ENCODE measurements around the gene PLSCR3. TPM values are rescaled to one million over a fixed set of nuclear protein-coding genes. Genes with fewer than 3 reads are reported as not detected.

The PLSCR3 gene
- total RNA-seq, 1 experiment from 2014 or later, result 53.0 TPM

- Histone ChIP-seq H3K27me3 (ENCODE audit: insufficient read depth, low read depth) (no peaks in the 10 kb centered on the region), H4K20me1 (ENCODE audit: insufficient read depth) (no peaks in the 10 kb centered on the region), H2AFZ (peak within 1 kb of the TSS; percentile 81), H3K9me2 (ENCODE audit: insufficient read depth) (no peaks in the 10 kb centered on the region), H3K27ac (peak within 1 kb of the TSS; percentile 51; the same call in 1 of the 2 replicates), H3K4me2 (peak within 1 kb of the TSS; percentile 88), H3K4me1 (replicated peaks; ENCODE audit: insufficient read depth) (peaks cover 15% of the 10 kb centered on the region), H3F3A (ENCODE audit: insufficient read depth, low read depth) (peaks cover 12% of the 10 kb centered on the region; the same call in 1 of the 2 replicates), H3K79me2 (ENCODE audit: low read depth) (0 out of 2 replicates have a peak, but pooled peaks cover 5% of the 10 kb centered on the region), H3K9me3 (ENCODE audit: insufficient read depth, low read depth) (no peaks in the 10 kb centered on the region), H3K36me3 (ENCODE audit: low read depth) (no peaks in the 10 kb centered on the region), H3K4me3 (peak within 1 kb of the TSS; percentile 76)
- POLR2A ChIA-PET (ENCODE audit: unreplicated experiment), result interaction anchor here (0.5 to 2.1 kb wide), 24 partner anchors 10 to 1240 kb away, joined by 3 to 34 read pairs (median 6); partner anchors contain the start of genes CLDN7, CTDNEP1, PLSCR3 and TMEM102
- DNase-seq, result peak; percentile 96 to 99
- TF ChIP-seq CTCF (conservative IDR thresholded peaks at IDR 0.05) (no peak), EZH2 (IDR thresholded peaks at IDR 0.05; ENCODE audit: low read depth) (no peak)
- CTCF ChIA-PET, result interaction anchor here (0.5 to 1.3 kb wide), 9 partner anchors 32 to 357 kb away, joined by 3 to 19 read pairs (median 6); partner anchors contain the start of gene TMEM102
- intact Hi-C loops (cut with micrococcal nuclease; ENCODE audit: unreplicated experiment), result loop anchor here (1.0 to 5.0 kb wide), 9 partner anchors 10 to 433 kb away; partner anchors contain the start of genes CLDN7, KCTD11, PLSCR3 and POLR2A
- no TSS peak for BruUV-seq (replicated peaks)
Measured at GRCh38 chr17:7403977-7404736, 9.8 kb upstream of the PLSCR3 start, which contains the start of gene TMEM256. TSS of gene TMEM256 (minus strand) at chr17:7404097. CDS start at chr17:7404084, 13 bp downstream.

GRCh38 chr17:7403727-7403976 lies 9.3 kb upstream of the PLSCR3 start:
- ChIA-PET POLR2A (ENCODE audit: unreplicated experiment) (interaction anchor here (0.5 to 2.1 kb wide), 19 partner anchors 9 to 1241 kb away, joined by 3 to 34 read pairs (median 7); partner anchors contain the start of genes CTDNEP1, PLSCR3 and TMEM102), CTCF (interaction anchor here (0.5 to 1.3 kb wide), 7 partner anchors 32 to 284 kb away, joined by 3 to 19 read pairs (median 7); partner anchors contain the start of genes SLC2A4 and TMEM102)
- Histone ChIP-seq H3K4me2 (peak overlapping the region; percentile 88), H4K20me1 (ENCODE audit: insufficient read depth) (no peaks in the 10 kb centered on the region), H3K36me3 (ENCODE audit: low read depth) (no peaks in the 10 kb centered on the region), H3K9me3 (ENCODE audit: insufficient read depth, low read depth) (no peaks in the 10 kb centered on the region), H3K27ac (peak overlapping the region; percentile 51; the same call in 1 of the 2 replicates), H3K27me3 (ENCODE audit: insufficient read depth, low read depth) (no peaks in the 10 kb centered on the region), H3K79me2 (ENCODE audit: low read depth) (0 out of 2 replicates have a peak, but pooled peaks cover 5% of the 10 kb centered on the region), H3K4me1 (replicated peaks; ENCODE audit: insufficient read depth) (peaks cover 15% of the 10 kb centered on the region), H3K4me3 (peak overlapping the region; percentile 76), H3F3A (ENCODE audit: insufficient read depth, low read depth) (peaks cover 12% of the 10 kb centered on the region; the same call in 1 of the 2 replicates), H3K9me2 (ENCODE audit: insufficient read depth) (no peaks in the 10 kb centered on the region), H2AFZ (no peak overlapping the region)
- TF ChIP-seq EZH2 (IDR thresholded peaks at IDR 0.05; ENCODE audit: low read depth), result no peak
- TF ChIP-seq CTCF (conservative IDR thresholded peaks at IDR 0.05), result no peak
- intact Hi-C loops (cut with micrococcal nuclease; ENCODE audit: unreplicated experiment), result loop anchor here (5.0 kb wide), 5 partner anchors 51 to 434 kb away; partner anchors contain the start of genes CLDN7, KCTD11, TP53 and WRAP53
- no TSS peak for BruUV-seq (replicated peaks)
- DNase-seq, result no peak

GRCh38 chr17:7403043-7403726 lies 8.9 kb upstream of the PLSCR3 start:
- Histone ChIP-seq H3F3A (ENCODE audit: insufficient read depth, low read depth) (peaks cover 12% of the 10 kb centered on the region; the same call in 1 of the 2 replicates), H3K27me3 (ENCODE audit: insufficient read depth, low read depth) (no peaks in the 10 kb centered on the region), H3K4me1 (replicated peaks; ENCODE audit: insufficient read depth) (peaks cover 15% of the 10 kb centered on the region), H3K4me2 (peak overlapping the region; percentile 88), H3K9me3 (ENCODE audit: insufficient read depth, low read depth) (no peaks in the 10 kb centered on the region), H3K36me3 (ENCODE audit: low read depth) (no peaks in the 10 kb centered on the region), H2AFZ (no peak overlapping the region), H3K27ac (0 out of 2 replicates have a peak overlapping the region, but pooled peaks have one; percentile 12), H3K4me3 (peak overlapping the region; percentile 76), H3K9me2 (ENCODE audit: insufficient read depth) (no peaks in the 10 kb centered on the region), H3K79me2 (ENCODE audit: low read depth) (0 out of 2 replicates have a peak, but pooled peaks cover 5% of the 10 kb centered on the region), H4K20me1 (ENCODE audit: insufficient read depth) (no peaks in the 10 kb centered on the region)
- intact Hi-C loops (cut with micrococcal nuclease; ENCODE audit: unreplicated experiment), result loop anchor here (5.0 kb wide), 5 partner anchors 51 to 434 kb away; partner anchors contain the start of genes CLDN7, KCTD11, TP53 and WRAP53
- TF ChIP-seq CTCF (conservative IDR thresholded peaks at IDR 0.05), result no peak
- TF ChIP-seq EZH2 (IDR thresholded peaks at IDR 0.05; ENCODE audit: low read depth), result no peak
- ChIA-PET POLR2A (ENCODE audit: unreplicated experiment) (interaction anchor here (0.5 to 2.1 kb wide), 12 partner anchors 9 to 1241 kb away, joined by 3 to 34 read pairs (median 6); partner anchors contain the start of genes KCNAB3, PLSCR3 and TMEM102), CTCF (interaction anchor here (0.5 to 1.3 kb wide), 5 partner anchors 32 to 716 kb away, joined by 3 to 19 read pairs (median 5); partner anchors contain the start of genes ALOXE3, SLC2A4 and TMEM102)
- BruUV-seq (replicated peaks), result TSS peak; percentile 49
- peak in 1 of 2 experiments; percentile 26 for DNase-seq
